GM12892 (cell line): ENCODE data around the gene ALK.

Source experiments
- POLR2A ChIP-seq: IDR thresholded peaks from 2 replicates; pipeline ENCODE4 v1.6.1; 2011; ENCODE audit warnings: low read depth, low read length, control low read depth
- POLR2AphosphoS5 ChIP-seq: IDR thresholded peaks from 2 replicates; pipeline ENCODE4 v1.6.1; 2011; ENCODE audit warnings: low read depth, low read length, control low read depth

GRCh38 chr2:29718076-29718686, 203.2 kb downstream of the ALK start:
- TF ChIP-seq POLR2AphosphoS5 = no peak
- TF ChIP-seq POLR2A = no peak
